Pancreas (tissue), 10 donors: ENCODE data around the gene SMAD6. TPM values are rescaled to one million over a fixed set of nuclear protein-coding genes. Genes with fewer than 3 reads are reported as not detected.
A peak's percentile ranks its signal among the peaks of the same experiment; 100 is the strongest.

ENCODE experiments used
- ATAC-seq, 4 donors: fragments of 200-7000 bp; cut with Tn5 transposase; one replicate each; pipeline versions ENCODE4 v1.8.0 to v1.9.1; 2020; ENCODE audit warnings: mild to moderate bottlenecking in 4 of 4, moderate library complexity in 4 of 4
- DNase-seq, 6 donors: peaks; one replicate each; pipeline ENCODE4 v3.0.0-alpha.2; 2020
- FAIRE-seq: peaks from 2 replicates; lab custom pipeline; 2012; peaks lifted over from hg19 to GRCh38; lab: Jason Lieb, UNC
- H3K27ac ChIP-seq, 4 donors: fragments of 200-600 bp; sonication (generic); 1 replicate in 3 of 4; 2 replicates in 1 of 4; pipeline versions ENCODE4 v1.5.0 to v1.8.0; 2020
- H3K27me3 ChIP-seq, 4 donors: fragments of 200-600 bp; one replicate each; pipeline ENCODE4 v1.8.0; 2021
- H3K36me3 ChIP-seq, 3 donors: fragments of 200-600 bp; sonication (generic) in 1 of 3; one replicate each; pipeline versions ENCODE4 v1.5.0 to v1.8.0; 2020 to 2021
- H3K4me1 ChIP-seq, 3 donors: fragments of 200-600 bp; one replicate each; pipeline ENCODE4 v1.8.0; 2021
- H3K4me3 ChIP-seq, 4 donors: fragments of 200-600 bp; sonication (generic) in 2 of 4; one replicate each; pipeline versions ENCODE4 v1.5.0 to v1.8.0; 2020 to 2021
- H3K9me3 ChIP-seq, 4 donors: fragments of 200-600 bp; one replicate each; pipeline ENCODE4 v1.8.0; 2021
- WGBS, 2 donors: extraction: QIAGEN DNeasy Blood & Tissue Kit; methylation state at CpG; one replicate each; pipeline ENCODE4 v1.1.7; 2013; 5-methylcytosine and 5-hydroxymethylcytosine counted together
- intact Hi-C, 3 donors: fragments of 100-400 bp; cut with DNase I; formaldehyde crosslinking; loops; one replicate each; pipeline versions ENCODE4 v1.11.1 to v1.14.2; 2022
- polyA plus RNA-seq, 2 donors: library from polyadenylated mRNA; stranded (reverse); fragments of 200-250 nt; gene quantifications; one replicate each; pipeline ENCODE4 v1.2.3, GENCODE V29; 2013
- total RNA-seq, 6 donors: library from RNA; stranded (reverse); fragmentation: NEBNext Ultra II Directional in 4 of 6; extraction: Animal tissue kit (Norgen Biotek cat#: 25700) in 4 of 6; gene quantifications; one replicate each; pipeline versions ENCODE4 v1.2.1 to v1.2.4, GENCODE V29; 2021 to 2023
- TF ChIP-seq, protein P1 (sequence below), 4 donors: fragments of 200-600 bp; sonication (generic) in 3 of 4; IDR thresholded peaks; one replicate each; pipeline versions ENCODE4 v1.5.0 to v1.8.0; 2021; ENCODE audit warnings: antibody characterized with exemption in 4 of 4
- donor health status: healthy with polysubstance abuse.
- donor health status: DM: no; HTN: no; CAD: no; lungs with moderate emphysema.
- donor health status: DM: no; HTN: no; CAD: no.
- donor health status: control.
- donor health status: control.
- donor health status: Bipolar disorder and iron deficiency.
- donor health status: DM: yes; HTN: yes; CAD: no.
- donor health status: DM: no; HTN: no; CAD: no.
- donor health status: DM: no; HTN: no; CAD: no.
- donor health status: DM: yes; HTN: yes; CAD: no.

Gene SMAD6
- total and polyA plus RNA-seq, 8 donors, result 2.6 to 13.1 (median 3.2) TPM

- ATAC-seq, result peak in 2 of 4 donors; percentile 4 to 5
- WGBS, 2 donors, result 50 to 62% methylated on average over 14 of the region's 14 CpGs
- Histone ChIP-seq H3K27ac (peak overlapping the region in 3 of 4 donors; percentile 24 to 67 (median 56)), H3K36me3 (no peaks in the 10 kb centered on the region), H3K9me3 (no peaks in the 10 kb centered on the region), H3K4me3 (no peak overlapping the region), H3K4me1 (peaks cover 48 to 71% (median 61%) of the 10 kb centered on the region in 3 donors), H3K27me3 (no peaks in the 10 kb centered on the region)
- peak in 2 of 6 donors; percentile 20 to 46 for DNase-seq
- TF ChIP-seq, protein P1, sequence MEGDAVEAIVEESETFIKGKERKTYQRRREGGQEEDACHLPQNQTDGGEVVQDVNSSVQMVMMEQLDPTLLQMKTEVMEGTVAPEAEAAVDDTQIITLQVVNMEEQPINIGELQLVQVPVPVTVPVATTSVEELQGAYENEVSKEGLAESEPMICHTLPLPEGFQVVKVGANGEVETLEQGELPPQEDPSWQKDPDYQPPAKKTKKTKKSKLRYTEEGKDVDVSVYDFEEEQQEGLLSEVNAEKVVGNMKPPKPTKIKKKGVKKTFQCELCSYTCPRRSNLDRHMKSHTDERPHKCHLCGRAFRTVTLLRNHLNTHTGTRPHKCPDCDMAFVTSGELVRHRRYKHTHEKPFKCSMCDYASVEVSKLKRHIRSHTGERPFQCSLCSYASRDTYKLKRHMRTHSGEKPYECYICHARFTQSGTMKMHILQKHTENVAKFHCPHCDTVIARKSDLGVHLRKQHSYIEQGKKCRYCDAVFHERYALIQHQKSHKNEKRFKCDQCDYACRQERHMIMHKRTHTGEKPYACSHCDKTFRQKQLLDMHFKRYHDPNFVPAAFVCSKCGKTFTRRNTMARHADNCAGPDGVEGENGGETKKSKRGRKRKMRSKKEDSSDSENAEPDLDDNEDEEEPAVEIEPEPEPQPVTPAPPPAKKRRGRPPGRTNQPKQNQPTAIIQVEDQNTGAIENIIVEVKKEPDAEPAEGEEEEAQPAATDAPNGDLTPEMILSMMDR (IDR thresholded peaks at IDR 0.05), result no peak
- no peak for FAIRE-seq
- intact Hi-C loops, result loop anchor here (5.0 to 10.0 kb wide), 2 partner anchors 146 to 158 kb away; no protein-coding TSS in a partner anchor
These were observed 68.7 kb downstream of the SMAD6 start for GRCh38 chr15:66770518-66771350.

DNA sequence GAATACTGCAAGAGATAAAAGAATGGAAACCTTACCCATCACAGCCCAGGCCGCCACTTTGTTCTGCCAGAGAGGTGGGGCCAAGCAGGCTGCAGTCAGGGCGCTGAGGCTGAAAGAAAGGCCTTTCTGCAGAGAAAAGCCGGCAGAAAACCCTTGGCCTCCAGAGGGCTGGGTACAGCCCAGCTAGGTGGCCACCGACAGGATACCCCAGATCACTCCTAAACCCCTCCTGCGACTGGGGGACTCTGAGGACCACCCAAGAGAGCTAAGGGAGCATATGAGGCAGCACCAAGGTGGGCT is 69.3 kb downstream of the SMAD6 start:
- Histone ChIP-seq H3K27me3 (no peaks in the 10 kb centered on the region), H3K4me1 (peaks cover 42 to 66% (median 56%) of the 10 kb centered on the region in 3 donors), H3K9me3 (no peaks in the 10 kb centered on the region), H3K27ac (peak overlapping the region in 2 of 4 donors; percentile 56 to 67), H3K36me3 (no peaks in the 10 kb centered on the region), H3K4me3 (no peak overlapping the region)
- DNase-seq (peak in 2 of 6 donors; percentile 15 to 58), ATAC-seq (no peak), FAIRE-seq (no peak)
- intact Hi-C loops, result loop anchor here (5.0 to 10.0 kb wide), 2 partner anchors 146 to 159 kb away; no protein-coding TSS in a partner anchor
- TF ChIP-seq, protein P1 (IDR thresholded peaks at IDR 0.05), result no peak
- WGBS, 2 donors, result 66 to 74% methylated on average over 5 of the region's 5 CpGs

GRCh38 chr15:66772604-66773128 is 70.6 kb downstream of the SMAD6 start:
- Histone ChIP-seq H3K27me3 (no peaks in the 10 kb centered on the region), H3K9me3 (no peaks in the 10 kb centered on the region), H3K4me3 (no peak overlapping the region), H3K4me1 (peaks cover 37 to 53% (median 43%) of the 10 kb centered on the region in 3 donors), H3K27ac (peak overlapping the region; percentile 77 to 87 (median 83)), H3K36me3 (no peaks in the 10 kb centered on the region)
- TF ChIP-seq, protein P1 (IDR thresholded peaks at IDR 0.05), result no peak
- ATAC-seq (no peak), DNase-seq (no peak), FAIRE-seq (no peak)
- WGBS, 2 donors, result 21 to 22% methylated on average over 7 of the region's 7 CpGs
- intact Hi-C loops, result loop anchor here (5.0 to 10.0 kb wide), 2 partner anchors 148 to 160 kb away; no protein-coding TSS in a partner anchor

DNA sequence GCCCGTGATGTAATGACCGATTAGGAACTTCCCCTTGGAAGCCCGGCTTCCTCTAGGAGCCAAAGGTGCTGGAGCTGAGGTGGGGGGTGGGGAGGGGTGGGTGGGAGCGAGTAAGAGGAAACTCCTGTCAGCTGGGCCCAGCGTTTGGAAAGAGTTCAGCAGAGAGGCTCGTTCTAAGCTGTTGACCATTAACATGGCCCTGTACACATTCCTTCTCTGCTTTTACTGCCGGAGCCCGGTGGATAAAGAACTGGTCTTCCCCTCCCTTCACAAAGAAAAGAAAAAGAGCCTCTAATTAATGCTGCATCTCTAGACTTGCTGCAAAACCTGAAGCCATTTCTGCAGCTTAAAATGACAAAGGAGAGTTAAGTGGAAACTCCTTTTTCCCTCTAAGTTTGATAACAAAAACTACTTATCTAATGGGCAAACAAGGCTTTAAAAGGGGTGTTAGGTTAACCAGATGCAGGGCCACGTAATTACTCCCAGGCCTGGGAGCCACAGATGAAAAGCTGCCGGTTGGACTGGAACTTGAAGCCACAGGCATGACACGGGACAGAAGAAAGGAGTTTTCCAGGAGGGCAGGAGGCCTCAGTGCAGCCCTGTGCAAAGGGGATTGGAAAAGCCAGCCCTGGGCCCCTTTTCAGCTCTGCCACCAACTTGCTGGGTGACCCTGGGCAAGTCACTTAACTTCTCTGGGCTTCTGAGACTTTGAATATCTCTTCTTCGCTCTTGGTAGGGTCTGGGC is 71.3 kb downstream of the SMAD6 start:
- H3K9me3 ChIP-seq, result no peaks in the 10 kb centered on the region
- WGBS, 2 donors, result 11 to 13% methylated on average over 12 of the region's 12 CpGs
- TF ChIP-seq, protein P1 (IDR thresholded peaks at IDR 0.05), result no peak
- H3K36me3 ChIP-seq, result no peaks in the 10 kb centered on the region
- H3K27me3 ChIP-seq, result no peaks in the 10 kb centered on the region
- FAIRE-seq (no peak), DNase-seq (peak in 5 of 6 donors; percentile 59 to 71 (median 63)), ATAC-seq (peak; percentile 56 to 66 (median 64))
- peak overlapping the region; percentile 77 to 87 (median 83) for H3K27ac ChIP-seq
- intact Hi-C loops, result loop anchor here (5.0 to 10.0 kb wide), 2 partner anchors 148 to 161 kb away; no protein-coding TSS in a partner anchor
- H3K4me1 ChIP-seq, result peaks cover 37 to 51% (median 38%) of the 10 kb centered on the region in 3 donors
- H3K4me3 ChIP-seq, result no peak overlapping the region
